GM23248 (cell line): ENCODE results near the gene PDE12.

Experiments used
- EZH2 ChIP-seq: fragments of 200-600 bp; sonication (generic); IDR thresholded peaks from 2 replicates; pipeline ENCODE4 v1.6.1; 2018; ENCODE audit warnings: antibody characterized with exemption, mild to moderate bottlenecking; ENCODE audit not compliant: insufficient read depth, poor library complexity, severe bottlenecking
- EZH2phosphoT487 ChIP-seq: fragments of 200-600 bp; sonication (generic); IDR thresholded peaks from 2 replicates; pipeline ENCODE4 v1.6.1; 2018; ENCODE audit warnings: antibody characterized with exemption, moderate library complexity, mild to moderate bottlenecking, low read depth; ENCODE audit not compliant: insufficient read depth

DNA sequence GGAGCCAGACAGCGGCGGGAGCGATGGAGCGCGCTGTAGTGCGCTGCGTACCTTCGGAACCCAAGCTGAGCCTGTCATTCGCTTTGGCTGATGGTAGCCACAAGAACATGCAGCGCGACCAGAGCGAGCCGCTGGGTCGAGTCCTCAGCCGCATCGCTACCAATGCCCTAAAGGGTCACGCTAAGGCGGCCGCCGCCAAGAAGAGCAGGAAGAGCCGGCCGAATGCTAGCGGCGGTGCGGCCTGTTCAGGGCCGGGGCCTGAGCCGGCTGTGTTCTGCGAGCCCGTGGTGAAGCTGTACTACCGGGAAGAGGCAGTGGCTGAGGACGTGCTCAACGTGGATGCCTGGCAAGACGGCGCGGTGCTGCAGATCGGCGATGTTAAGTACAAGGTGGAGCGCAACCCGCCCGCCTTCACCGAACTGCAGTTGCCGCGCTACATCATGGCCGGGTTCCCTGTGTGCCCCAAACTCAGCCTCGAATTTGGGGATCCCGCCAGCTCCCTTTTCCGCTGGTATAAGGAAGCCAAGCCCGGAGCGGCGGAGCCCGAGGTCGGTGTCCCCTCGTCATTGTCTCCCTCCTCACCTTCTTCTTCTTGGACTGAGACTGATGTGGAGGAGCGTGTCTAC is 498 bp downstream of the PDE12 start:
- TF ChIP-seq EZH2phosphoT487 (no peak), EZH2 (no peak)
